WTC11 (cell line): ENCODE measurements around the gene ZNF548. TPM values are rescaled to one million over a fixed set of nuclear protein-coding genes. Genes with fewer than 3 reads are reported as not detected.

Source experiments
- ATAC-seq: fragments of 200-7000 bp; cut with Tn5 transposase; 2 replicates; pipeline ENCODE4 v1.10.0; 2021; ENCODE audit warnings: mild to moderate bottlenecking, moderate library complexity
- CTCF ChIA-PET: fragments of 300-600 bp; sonication (Branson Sonifier 250); formaldehyde crosslinking; loops from one replicate; lab custom pipeline; 2021; ENCODE audit warnings: antibody characterized with exemption; lab: Charles Lee
- POLR2A ChIA-PET: fragments of 350-600 bp; sonication (Branson Sonifier 250); formaldehyde crosslinking; loops from one replicate; lab custom pipeline; 2021; ENCODE audit warnings: antibody characterized with exemption; lab: Charles Lee
- DNase-seq: peaks from one replicate; pipeline ENCODE4 v3.0.0; 2021; ENCODE audit warnings: low spot score
- H3K27ac Mint-ChIP-seq: 2 replicates; pipeline ENCODE4 v1.8.0; 2021; ENCODE audit warnings: mixed read lengths
- H3K27me3 Mint-ChIP-seq: 2 replicates; pipeline ENCODE4 v1.8.0; 2021; ENCODE audit warnings: low read depth, mild to moderate bottlenecking, moderate library complexity, mixed read lengths
- H3K36me3 Mint-ChIP-seq: 2 replicates; pipeline ENCODE4 v1.8.0; 2021; ENCODE audit warnings: mixed read lengths
- H3K4me1 Mint-ChIP-seq: 2 replicates; pipeline ENCODE4 v1.8.0; 2022; ENCODE audit warnings: mixed read lengths
- H3K4me3 Mint-ChIP-seq: 2 replicates; pipeline ENCODE4 v1.8.0; 2021; ENCODE audit warnings: mild to moderate bottlenecking, moderate library complexity, mixed read lengths
- H3K9me3 Mint-ChIP-seq: 2 replicates; pipeline ENCODE4 v1.8.0; 2021; ENCODE audit warnings: mixed read lengths
- FOXJ3 ChIP-seq: sonication (generic); formaldehyde crosslinking; IDR thresholded peaks from 2 replicates; pipeline ENCODE4 v1.9.0; 2021; ENCODE audit warnings: missing genetic modification reagents, mild to moderate bottlenecking, borderline replicate concordance
- GRHL2 ChIP-seq: fragments of 250-450 bp; sonication (Bioruptor Pico); IDR thresholded peaks from 2 replicates; pipeline ENCODE4 v1.8.0; 2022; ENCODE audit warnings: mild to moderate bottlenecking, moderate library complexity; ENCODE audit not compliant: insufficient replicate concordance, severe bottlenecking
- GTF2I ChIP-seq: fragments of 250-450 bp; sonication (Bioruptor Pico); conservative IDR thresholded peaks from 2 replicates; pipeline ENCODE4 v1.4.0; 2021; ENCODE audit warnings: mild to moderate bottlenecking
- HMGA2 ChIP-seq: fragments of 250-450 bp; sonication (Bioruptor Pico); IDR thresholded peaks from 2 replicates; pipeline ENCODE4 v1.4.0; 2021; ENCODE audit warnings: mild to moderate bottlenecking, moderate library complexity
- JAZF1 ChIP-seq: fragments of 250-450 bp; sonication (Bioruptor Pico); IDR thresholded peaks from 2 replicates; pipeline ENCODE4 v1.9.0; 2021; ENCODE audit warnings: moderate library complexity, mild to moderate bottlenecking, inconsistent platforms
- MXD4 ChIP-seq: fragments of 250-450 bp; sonication (Bioruptor Pico); IDR thresholded peaks from 2 replicates; pipeline ENCODE4 v1.8.0; 2021; ENCODE audit warnings: mild to moderate bottlenecking, moderate library complexity, borderline replicate concordance
- MYBL2 ChIP-seq: sonication (generic); formaldehyde crosslinking; IDR thresholded peaks from 2 replicates; pipeline ENCODE4 v1.8.1; 2023; ENCODE audit warnings: mild to moderate bottlenecking, moderate library complexity, missing genetic modification reagents
- NFYB ChIP-seq: sonication (generic); formaldehyde crosslinking; conservative IDR thresholded peaks from 2 replicates; pipeline ENCODE4 v1.8.0; 2022; ENCODE audit warnings: low read depth, missing genetic modification reagents
- NR1H2 ChIP-seq: sonication (generic); formaldehyde crosslinking; IDR thresholded peaks from 2 replicates; pipeline ENCODE4 v1.9.0; 2021; ENCODE audit warnings: mild to moderate bottlenecking, moderate library complexity, missing genetic modification reagents
- PRRX2 ChIP-seq: fragments of 250-450 bp; sonication (Bioruptor Pico); IDR thresholded peaks from 2 replicates; pipeline ENCODE4 v1.8.0; 2021; ENCODE audit warnings: mild to moderate bottlenecking
- SP1 ChIP-seq: sonication (generic); formaldehyde crosslinking; conservative IDR thresholded peaks from 2 replicates; pipeline ENCODE4 v1.8.1; 2022; ENCODE audit warnings: missing genetic modification reagents
- TP53 ChIP-seq: sonication (generic); formaldehyde crosslinking; IDR thresholded peaks from 2 replicates; pipeline ENCODE4 v1.8.1; 2023; ENCODE audit warnings: mild to moderate bottlenecking, missing genetic modification reagents
- ZNF121 ChIP-seq: sonication (generic); formaldehyde crosslinking; IDR thresholded peaks from 2 replicates; pipeline ENCODE4 v1.8.0; 2023; ENCODE audit warnings: missing genetic modification reagents
- ZNF138 ChIP-seq: sonication (generic); formaldehyde crosslinking; conservative IDR thresholded peaks from 2 replicates; pipeline ENCODE4 v1.8.1; 2022; ENCODE audit warnings: mild to moderate bottlenecking, moderate library complexity, missing genetic modification reagents
- ZNF317 ChIP-seq: sonication (generic); formaldehyde crosslinking; IDR thresholded peaks from 2 replicates; pipeline ENCODE4 v1.8.1; 2023; ENCODE audit warnings: low read depth, mild to moderate bottlenecking, moderate library complexity, missing genetic modification reagents, borderline replicate concordance
- ZNF396 ChIP-seq: fragments of 250-450 bp; sonication (Bioruptor Pico); IDR thresholded peaks from 2 replicates; pipeline ENCODE4 v1.8.0; 2021; ENCODE audit warnings: mild to moderate bottlenecking, moderate library complexity, borderline replicate concordance
- total RNA-seq: library from RNA; stranded (reverse); gene quantifications from 3 replicates; pipeline ENCODE4 v1.2.3, GENCODE V29; 2021
- TF ChIP-seq, protein P1 (sequence below): sonication (generic); formaldehyde crosslinking; IDR thresholded peaks from 2 replicates; pipeline ENCODE4 v1.8.1; 2023; ENCODE audit warnings: mild to moderate bottlenecking, missing genetic modification reagents, moderate library complexity
- TF ChIP-seq, protein P2 (sequence below): sonication (generic); formaldehyde crosslinking; IDR thresholded peaks from 2 replicates; pipeline ENCODE4 v1.8.0; 2023; ENCODE audit warnings: missing genetic modification reagents, mild to moderate bottlenecking, borderline replicate concordance
- TF ChIP-seq, protein P3 (sequence below): fragments of 250-450 bp; sonication (Bioruptor Pico); IDR thresholded peaks from 2 replicates; pipeline ENCODE4 v1.9.0; 2021; ENCODE audit warnings: mild to moderate bottlenecking
- TF ChIP-seq, protein P4 (sequence below): sonication (generic); formaldehyde crosslinking; IDR thresholded peaks from 2 replicates; pipeline ENCODE4 v1.8.0; 2023; ENCODE audit warnings: missing genetic modification reagents
- TF ChIP-seq, protein P5 (sequence below): fragments of 250-450 bp; sonication (Bioruptor Pico); IDR thresholded peaks from 2 replicates; pipeline ENCODE4 v1.9.0; 2021; ENCODE audit warnings: moderate library complexity, mild to moderate bottlenecking, inconsistent platforms, borderline replicate concordance
- TF ChIP-seq, protein P6 (sequence below): sonication (generic); formaldehyde crosslinking; conservative IDR thresholded peaks from 2 replicates; pipeline ENCODE4 v1.8.1; 2022; ENCODE audit warnings: mild to moderate bottlenecking, missing genetic modification reagents

Gene ZNF548
- total RNA-seq, 1 experiment from 2014 or later = 11.3 TPM

DNA sequence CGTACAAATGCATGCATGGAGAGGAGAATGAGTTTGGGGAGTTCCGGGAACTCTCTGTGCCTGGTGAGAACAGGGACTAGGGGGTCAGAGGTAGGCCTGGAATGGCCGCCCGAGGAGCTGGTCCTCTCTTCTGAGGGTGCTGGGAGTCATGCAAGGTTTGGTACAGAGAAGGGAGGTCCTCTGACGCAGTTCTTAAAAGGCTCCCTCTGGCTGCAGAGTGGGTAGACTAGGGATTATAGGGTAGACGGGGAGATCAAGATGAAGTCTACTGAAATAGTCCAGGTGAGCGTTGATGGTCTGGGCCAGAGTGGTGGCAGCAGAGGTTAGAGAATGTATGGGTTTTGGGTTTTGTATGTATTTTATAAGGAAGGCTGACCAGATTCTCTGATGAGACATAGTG lies 37.8 kb upstream of the ZNF548 start (continued):
- TF ChIP-seq, protein P1, sequence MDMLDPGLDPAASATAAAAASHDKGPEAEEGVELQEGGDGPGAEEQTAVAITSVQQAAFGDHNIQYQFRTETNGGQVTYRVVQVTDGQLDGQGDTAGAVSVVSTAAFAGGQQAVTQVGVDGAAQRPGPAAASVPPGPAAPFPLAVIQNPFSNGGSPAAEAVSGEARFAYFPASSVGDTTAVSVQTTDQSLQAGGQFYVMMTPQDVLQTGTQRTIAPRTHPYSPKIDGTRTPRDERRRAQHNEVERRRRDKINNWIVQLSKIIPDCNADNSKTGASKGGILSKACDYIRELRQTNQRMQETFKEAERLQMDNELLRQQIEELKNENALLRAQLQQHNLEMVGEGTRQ (CRISPR knock-in tag) = no peak
- TF ChIP-seq MYBL2 (CRISPR knock-in tag) (no peak), SP1 (CRISPR knock-in tag) (no peak)

DNA sequence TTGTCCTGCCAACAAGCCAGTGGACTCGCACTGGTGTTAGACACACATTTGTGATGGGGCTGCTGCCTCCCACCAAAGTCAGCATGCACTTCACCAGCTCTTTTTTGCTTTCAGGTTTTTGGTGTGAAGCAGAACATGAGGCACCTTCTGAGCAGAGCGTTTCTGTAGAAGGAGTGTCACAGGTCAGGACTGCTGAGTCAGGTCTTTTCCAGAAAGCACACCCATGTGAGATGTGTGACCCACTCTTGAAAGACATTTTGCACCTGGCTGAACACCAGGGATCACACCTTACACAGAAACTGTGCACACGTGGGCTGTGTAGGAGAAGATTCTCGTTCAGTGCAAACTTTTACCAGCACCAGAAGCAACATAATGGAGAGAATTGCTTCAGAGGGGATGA lies 33.7 kb upstream of the ZNF548 start:
- DNase-seq (no peak), ATAC-seq (no peak)
- H3K27ac Mint-ChIP-seq = no peak overlapping the region
- POLR2A ChIA-PET = no interaction called here
- H3K27me3 Mint-ChIP-seq = no peaks in the 10 kb centered on the region; the same call in 1 of the 2 replicates
- H3K9me3 Mint-ChIP-seq = no peaks in the 10 kb centered on the region
- peaks cover 16% of the 10 kb centered on the region for H3K4me1 Mint-ChIP-seq
- CTCF ChIA-PET = no interaction called here
- TF ChIP-seq GTF2I (CRISPR knock-in tag) = no peak
- no peak for TF ChIP-seq ZNF396 (CRISPR knock-in tag)
- no peak for TF ChIP-seq PRRX2 (CRISPR knock-in tag)
- no peak for TF ChIP-seq ZNF138 (CRISPR knock-in tag)
- TF ChIP-seq, protein P2, sequence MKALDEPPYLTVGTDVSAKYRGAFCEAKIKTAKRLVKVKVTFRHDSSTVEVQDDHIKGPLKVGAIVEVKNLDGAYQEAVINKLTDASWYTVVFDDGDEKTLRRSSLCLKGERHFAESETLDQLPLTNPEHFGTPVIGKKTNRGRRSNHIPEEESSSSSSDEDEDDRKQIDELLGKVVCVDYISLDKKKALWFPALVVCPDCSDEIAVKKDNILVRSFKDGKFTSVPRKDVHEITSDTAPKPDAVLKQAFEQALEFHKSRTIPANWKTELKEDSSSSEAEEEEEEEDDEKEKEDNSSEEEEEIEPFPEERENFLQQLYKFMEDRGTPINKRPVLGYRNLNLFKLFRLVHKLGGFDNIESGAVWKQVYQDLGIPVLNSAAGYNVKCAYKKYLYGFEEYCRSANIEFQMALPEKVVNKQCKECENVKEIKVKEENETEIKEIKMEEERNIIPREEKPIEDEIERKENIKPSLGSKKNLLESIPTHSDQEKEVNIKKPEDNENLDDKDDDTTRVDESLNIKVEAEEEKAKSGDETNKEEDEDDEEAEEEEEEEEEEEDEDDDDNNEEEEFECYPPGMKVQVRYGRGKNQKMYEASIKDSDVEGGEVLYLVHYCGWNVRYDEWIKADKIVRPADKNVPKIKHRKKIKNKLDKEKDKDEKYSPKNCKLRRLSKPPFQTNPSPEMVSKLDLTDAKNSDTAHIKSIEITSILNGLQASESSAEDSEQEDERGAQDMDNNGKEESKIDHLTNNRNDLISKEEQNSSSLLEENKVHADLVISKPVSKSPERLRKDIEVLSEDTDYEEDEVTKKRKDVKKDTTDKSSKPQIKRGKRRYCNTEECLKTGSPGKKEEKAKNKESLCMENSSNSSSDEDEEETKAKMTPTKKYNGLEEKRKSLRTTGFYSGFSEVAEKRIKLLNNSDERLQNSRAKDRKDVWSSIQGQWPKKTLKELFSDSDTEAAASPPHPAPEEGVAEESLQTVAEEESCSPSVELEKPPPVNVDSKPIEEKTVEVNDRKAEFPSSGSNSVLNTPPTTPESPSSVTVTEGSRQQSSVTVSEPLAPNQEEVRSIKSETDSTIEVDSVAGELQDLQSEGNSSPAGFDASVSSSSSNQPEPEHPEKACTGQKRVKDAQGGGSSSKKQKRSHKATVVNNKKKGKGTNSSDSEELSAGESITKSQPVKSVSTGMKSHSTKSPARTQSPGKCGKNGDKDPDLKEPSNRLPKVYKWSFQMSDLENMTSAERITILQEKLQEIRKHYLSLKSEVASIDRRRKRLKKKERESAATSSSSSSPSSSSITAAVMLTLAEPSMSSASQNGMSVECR (CRISPR knock-in tag) = no peak
- no peak for TF ChIP-seq FOXJ3 (CRISPR knock-in tag)
- TF ChIP-seq ZNF121 (CRISPR knock-in tag) = no peak
- no peak for TF ChIP-seq NFYB (CRISPR knock-in tag)
- TF ChIP-seq, protein P3, sequence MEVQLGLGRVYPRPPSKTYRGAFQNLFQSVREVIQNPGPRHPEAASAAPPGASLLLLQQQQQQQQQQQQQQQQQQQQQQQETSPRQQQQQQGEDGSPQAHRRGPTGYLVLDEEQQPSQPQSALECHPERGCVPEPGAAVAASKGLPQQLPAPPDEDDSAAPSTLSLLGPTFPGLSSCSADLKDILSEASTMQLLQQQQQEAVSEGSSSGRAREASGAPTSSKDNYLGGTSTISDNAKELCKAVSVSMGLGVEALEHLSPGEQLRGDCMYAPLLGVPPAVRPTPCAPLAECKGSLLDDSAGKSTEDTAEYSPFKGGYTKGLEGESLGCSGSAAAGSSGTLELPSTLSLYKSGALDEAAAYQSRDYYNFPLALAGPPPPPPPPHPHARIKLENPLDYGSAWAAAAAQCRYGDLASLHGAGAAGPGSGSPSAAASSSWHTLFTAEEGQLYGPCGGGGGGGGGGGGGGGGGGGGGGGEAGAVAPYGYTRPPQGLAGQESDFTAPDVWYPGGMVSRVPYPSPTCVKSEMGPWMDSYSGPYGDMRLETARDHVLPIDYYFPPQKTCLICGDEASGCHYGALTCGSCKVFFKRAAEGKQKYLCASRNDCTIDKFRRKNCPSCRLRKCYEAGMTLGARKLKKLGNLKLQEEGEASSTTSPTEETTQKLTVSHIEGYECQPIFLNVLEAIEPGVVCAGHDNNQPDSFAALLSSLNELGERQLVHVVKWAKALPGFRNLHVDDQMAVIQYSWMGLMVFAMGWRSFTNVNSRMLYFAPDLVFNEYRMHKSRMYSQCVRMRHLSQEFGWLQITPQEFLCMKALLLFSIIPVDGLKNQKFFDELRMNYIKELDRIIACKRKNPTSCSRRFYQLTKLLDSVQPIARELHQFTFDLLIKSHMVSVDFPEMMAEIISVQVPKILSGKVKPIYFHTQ = no peak
- no peak for TF ChIP-seq NR1H2 (CRISPR knock-in tag)
- H3K4me3 Mint-ChIP-seq = no peak overlapping the region
- H3K36me3 Mint-ChIP-seq = peaks cover 39% of the 10 kb centered on the region

DNA sequence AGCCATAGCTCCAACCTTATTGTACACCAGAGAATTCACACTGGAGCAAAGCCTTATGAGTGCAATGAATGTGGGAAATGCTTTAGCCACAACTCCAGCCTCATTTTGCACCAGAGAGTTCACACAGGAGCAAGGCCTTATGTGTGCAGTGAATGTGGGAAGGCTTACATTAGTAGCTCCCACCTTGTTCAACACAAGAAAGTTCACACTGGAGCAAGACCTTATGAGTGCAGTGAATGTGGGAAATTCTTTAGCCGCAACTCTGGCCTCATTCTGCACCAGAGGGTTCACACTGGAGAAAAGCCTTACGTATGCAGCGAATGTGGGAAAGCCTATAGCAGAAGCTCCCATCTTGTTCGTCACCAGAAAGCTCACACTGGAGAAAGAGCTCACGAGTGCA lies 32.2 kb upstream of the ZNF548 start:
- H3K27ac Mint-ChIP-seq = no peak overlapping the region
- peaks cover 38% of the 10 kb centered on the region for H3K36me3 Mint-ChIP-seq
- no peak overlapping the region for H3K4me3 Mint-ChIP-seq
- CTCF ChIA-PET = interaction anchor here (1.1 kb wide), 1 partner anchor 48 kb away, joined by 4 read pairs; no protein-coding TSS in a partner anchor
- POLR2A ChIA-PET = no interaction called here
- H3K4me1 Mint-ChIP-seq = peaks cover 7% of the 10 kb centered on the region
- H3K9me3 Mint-ChIP-seq = no peaks in the 10 kb centered on the region
- ATAC-seq (no peak), DNase-seq (no peak)
- H3K27me3 Mint-ChIP-seq = no peaks in the 10 kb centered on the region
- TF ChIP-seq MXD4 (CRISPR knock-in tag) (no peak), GRHL2 (CRISPR knock-in tag) (no peak), ZNF121 (CRISPR knock-in tag) (no peak), JAZF1 (CRISPR knock-in tag) (no peak), TP53 (CRISPR knock-in tag) (no peak), HMGA2 (CRISPR knock-in tag) (no peak), ZNF317 (CRISPR knock-in tag) (no peak)
- TF ChIP-seq, protein P4, sequence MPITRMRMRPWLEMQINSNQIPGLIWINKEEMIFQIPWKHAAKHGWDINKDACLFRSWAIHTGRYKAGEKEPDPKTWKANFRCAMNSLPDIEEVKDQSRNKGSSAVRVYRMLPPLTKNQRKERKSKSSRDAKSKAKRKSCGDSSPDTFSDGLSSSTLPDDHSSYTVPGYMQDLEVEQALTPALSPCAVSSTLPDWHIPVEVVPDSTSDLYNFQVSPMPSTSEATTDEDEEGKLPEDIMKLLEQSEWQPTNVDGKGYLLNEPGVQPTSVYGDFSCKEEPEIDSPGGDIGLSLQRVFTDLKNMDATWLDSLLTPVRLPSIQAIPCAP (CRISPR knock-in tag) = no peak
- TF ChIP-seq, protein P5, sequence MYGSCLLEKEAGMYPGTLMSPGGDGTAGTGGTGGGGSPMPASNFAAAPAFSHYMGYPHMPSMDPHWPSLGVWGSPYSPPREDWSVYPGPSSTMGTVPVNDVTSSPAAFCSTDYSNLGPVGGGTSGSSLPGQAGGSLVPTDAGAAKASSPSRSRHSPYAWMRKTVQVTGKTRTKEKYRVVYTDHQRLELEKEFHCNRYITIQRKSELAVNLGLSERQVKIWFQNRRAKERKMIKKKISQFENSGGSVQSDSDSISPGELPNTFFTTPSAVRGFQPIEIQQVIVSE (CRISPR knock-in tag) = no peak
- TF ChIP-seq, protein P3 = no peak
- TF ChIP-seq, protein P6, sequence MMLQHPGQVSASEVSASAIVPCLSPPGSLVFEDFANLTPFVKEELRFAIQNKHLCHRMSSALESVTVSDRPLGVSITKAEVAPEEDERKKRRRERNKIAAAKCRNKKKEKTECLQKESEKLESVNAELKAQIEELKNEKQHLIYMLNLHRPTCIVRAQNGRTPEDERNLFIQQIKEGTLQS (CRISPR knock-in tag) = no peak
